GM19467 (cell line): ENCODE data around the gene STMN3.
A peak's percentile ranks its signal among the peaks of the same experiment; 100 is the strongest.
"Not testable (repeated sequence)": the region's sequence is repeated elsewhere in the genome, so short reads cannot be mapped to it uniquely, and the experiment has no call there.

Experiments
- ATAC-seq: cut with Tn5 transposase; IDR thresholded peaks from one replicate; pipeline ENCODE4 v1.9.1; 2021; ENCODE audit warnings: mild to moderate bottlenecking, moderate library complexity; ENCODE audit not compliant: unreplicated experiment

The STMN3 gene

GRCh38 chr20:63678667-63679465 lies 25.6 kb upstream of the STMN3 start:
- ATAC-seq: no peak

- no peak for ATAC-seq
Measured at GRCh38 chr20:63678071-63678470, 24.8 kb upstream of the STMN3 start.

GRCh38 chr20:63675681-63676368 lies 22.6 kb upstream of the STMN3 start:
- no peak for ATAC-seq

GRCh38 chr20:63673951-63674350 lies 20.7 kb upstream of the STMN3 start:
- ATAC-seq: no peak

GRCh38 chr20:63672666-63673065 lies 19.4 kb upstream of the STMN3 start:
- ATAC-seq: no peak

GRCh38 chr20:63671695-63672094 lies 18.5 kb upstream of the STMN3 start:
- not testable (repeated sequence) for ATAC-seq

GRCh38 chr20:63668351-63668750 lies 15.1 kb upstream of the STMN3 start:
- no peak for ATAC-seq

- ATAC-seq: no peak
Measured at GRCh38 chr20:63667858-63668257, 14.6 kb upstream of the STMN3 start.

GRCh38 chr20:63665708-63666107 lies 12.5 kb upstream of the STMN3 start:
- ATAC-seq: no peak

GRCh38 chr20:63664861-63665594 lies 11.8 kb upstream of the STMN3 start:
- no peak for ATAC-seq

- no peak for ATAC-seq
Measured at GRCh38 chr20:63664143-63664851, 11.1 kb upstream of the STMN3 start.

- no peak for ATAC-seq
Measured at GRCh38 chr20:63663332-63664066, 10.3 kb upstream of the STMN3 start.

- ATAC-seq: no peak
Measured at GRCh38 chr20:63662813-63663189, 9.6 kb upstream of the STMN3 start.

- no peak for ATAC-seq
Measured at GRCh38 chr20:63661959-63662812, 9.0 kb upstream of the STMN3 start.

- ATAC-seq: no peak
Measured at GRCh38 chr20:63661108-63661507, 7.9 kb upstream of the STMN3 start.

- ATAC-seq: no peak
Measured at GRCh38 chr20:63660622-63661021, 7.4 kb upstream of the STMN3 start.

GRCh38 chr20:63660174-63660573 lies 7.0 kb upstream of the STMN3 start:
- ATAC-seq: not testable (repeated sequence)

- ATAC-seq: no peak
Measured at GRCh38 chr20:63659370-63659769, 6.1 kb upstream of the STMN3 start.

GRCh38 chr20:63658749-63659187 lies 5.5 kb upstream of the STMN3 start:
- peak; percentile 23 for ATAC-seq
